ENCODE data around the gene PRKAG2.
A peak's percentile ranks its signal among the peaks of the same experiment; 100 is the strongest.

Gene PRKAG2

DNA sequence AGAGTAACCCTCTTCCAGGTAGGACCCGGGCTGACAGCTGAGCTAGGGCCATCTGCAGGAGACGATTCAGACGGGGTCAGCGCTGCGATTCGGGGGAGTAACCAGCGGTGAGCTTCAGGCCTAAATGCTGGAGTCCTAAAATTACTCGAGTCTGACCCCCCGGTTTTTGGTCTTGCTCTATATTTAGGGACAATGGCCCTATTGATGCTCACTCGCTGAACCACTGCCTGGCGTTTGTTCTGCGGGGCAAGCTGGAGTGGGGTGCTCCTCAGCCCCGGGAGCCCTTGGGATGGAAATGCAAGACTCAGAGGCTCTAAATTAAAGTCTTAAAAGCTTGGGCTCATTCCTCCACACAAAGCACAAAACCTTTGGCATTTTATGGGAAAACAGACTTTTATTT is 120.0 kb downstream of the PRKAG2 start:
- no peak overlapping the region for H3K4me3 ChIP-seq (replicated peaks; ENCODE audit: low read depth, low read length)
- H3K27me3 ChIP-seq (replicated peaks; ENCODE audit: control insufficient read depth, insufficient read depth, low read length) = no peaks in the 10 kb centered on the region; the same call in 1 of the 2 replicates
- TF ChIP-seq, protein P1, sequence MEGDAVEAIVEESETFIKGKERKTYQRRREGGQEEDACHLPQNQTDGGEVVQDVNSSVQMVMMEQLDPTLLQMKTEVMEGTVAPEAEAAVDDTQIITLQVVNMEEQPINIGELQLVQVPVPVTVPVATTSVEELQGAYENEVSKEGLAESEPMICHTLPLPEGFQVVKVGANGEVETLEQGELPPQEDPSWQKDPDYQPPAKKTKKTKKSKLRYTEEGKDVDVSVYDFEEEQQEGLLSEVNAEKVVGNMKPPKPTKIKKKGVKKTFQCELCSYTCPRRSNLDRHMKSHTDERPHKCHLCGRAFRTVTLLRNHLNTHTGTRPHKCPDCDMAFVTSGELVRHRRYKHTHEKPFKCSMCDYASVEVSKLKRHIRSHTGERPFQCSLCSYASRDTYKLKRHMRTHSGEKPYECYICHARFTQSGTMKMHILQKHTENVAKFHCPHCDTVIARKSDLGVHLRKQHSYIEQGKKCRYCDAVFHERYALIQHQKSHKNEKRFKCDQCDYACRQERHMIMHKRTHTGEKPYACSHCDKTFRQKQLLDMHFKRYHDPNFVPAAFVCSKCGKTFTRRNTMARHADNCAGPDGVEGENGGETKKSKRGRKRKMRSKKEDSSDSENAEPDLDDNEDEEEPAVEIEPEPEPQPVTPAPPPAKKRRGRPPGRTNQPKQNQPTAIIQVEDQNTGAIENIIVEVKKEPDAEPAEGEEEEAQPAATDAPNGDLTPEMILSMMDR (IDR thresholded peaks at IDR 0.05; ENCODE audit: insufficient read depth, low read length, poor library complexity, severe bottlenecking) = no peak
- no peaks in the 10 kb centered on the region for H3K36me3 ChIP-seq (ENCODE audit: control insufficient read depth, insufficient read depth, low read length)
- no peak for DNase-seq (ENCODE audit: extremely low read depth, insufficient read length)

DNA sequence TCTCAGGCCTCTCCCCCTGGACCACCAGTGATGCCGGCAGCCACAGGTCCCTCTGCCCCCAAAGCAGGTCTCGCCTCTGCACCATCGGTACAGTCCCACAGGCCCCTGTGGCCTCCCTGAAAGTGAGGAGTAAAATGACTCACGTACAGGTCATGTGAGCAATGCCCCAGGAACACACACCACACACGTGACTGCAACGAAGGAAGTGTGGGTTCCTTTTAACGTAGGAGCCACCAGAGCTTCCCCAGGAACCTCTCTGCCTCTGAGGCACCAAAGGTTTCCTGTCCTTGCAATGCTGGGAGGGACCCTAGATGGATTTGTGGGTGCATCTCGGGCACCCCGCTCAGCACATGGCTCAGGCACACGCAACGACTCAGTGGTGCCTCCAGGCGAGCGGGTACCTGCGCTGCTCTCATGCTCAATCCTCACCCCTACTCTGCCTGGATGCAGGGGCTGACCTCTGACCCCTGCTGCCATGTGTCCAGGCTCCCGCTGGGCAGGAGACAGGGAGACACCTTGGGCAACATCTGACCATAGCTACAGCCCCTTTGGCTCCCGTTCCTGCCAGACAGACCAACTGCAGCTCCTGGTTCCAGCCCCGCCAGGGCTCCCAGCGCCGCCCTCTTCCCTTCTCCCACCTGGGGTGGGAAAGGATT is 120.7 kb downstream of the PRKAG2 start:
- no peaks in the 10 kb centered on the region; the same call in 1 of the 2 replicates for H3K27me3 ChIP-seq (replicated peaks; ENCODE audit: control insufficient read depth, insufficient read depth, low read length)
- no peak for DNase-seq (ENCODE audit: extremely low read depth, insufficient read length)
- H3K36me3 ChIP-seq (ENCODE audit: control insufficient read depth, insufficient read depth, low read length) = no peaks in the 10 kb centered on the region
- H3K4me3 ChIP-seq (replicated peaks; ENCODE audit: low read depth, low read length) = no peak overlapping the region
- TF ChIP-seq, protein P1 (IDR thresholded peaks at IDR 0.05; ENCODE audit: insufficient read depth, low read length, poor library complexity, severe bottlenecking) = no peak

DNA sequence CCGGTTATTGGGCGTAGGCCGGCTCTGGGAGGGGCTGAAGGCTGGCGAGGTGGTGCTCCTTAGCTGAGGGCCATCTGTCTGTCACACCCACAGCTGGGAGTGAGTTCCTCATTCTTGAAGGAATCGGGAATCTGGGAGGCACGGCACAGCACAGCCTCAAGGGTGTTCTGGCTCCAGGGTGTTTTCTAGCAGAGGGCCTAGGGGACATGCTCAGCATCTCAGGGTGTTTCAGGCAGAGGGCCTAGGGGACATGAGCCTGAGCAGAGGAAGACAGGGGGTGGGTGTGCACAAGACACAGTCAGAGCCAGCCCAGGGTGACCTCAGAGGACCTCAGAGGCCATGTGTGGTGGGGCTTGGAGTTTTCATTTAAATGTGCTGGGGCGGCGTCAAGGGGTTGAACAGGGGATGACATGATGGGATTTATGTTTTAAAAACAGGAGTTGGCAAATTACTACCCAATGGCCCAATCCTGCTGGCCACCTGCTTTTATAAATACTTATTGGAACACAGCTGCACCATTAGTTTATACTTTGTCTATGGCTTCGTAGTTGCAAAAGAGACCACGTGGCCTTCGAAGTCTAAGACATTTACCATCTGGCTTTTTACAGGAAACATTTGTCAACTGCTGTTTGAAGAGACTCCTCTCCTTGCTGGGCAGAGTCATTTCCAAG is 121.6 kb downstream of the PRKAG2 start:
- H3K4me3 ChIP-seq (replicated peaks; ENCODE audit: low read depth, low read length) = no peak overlapping the region
- no peaks in the 10 kb centered on the region; the same call in 1 of the 2 replicates for H3K27me3 ChIP-seq (replicated peaks; ENCODE audit: control insufficient read depth, insufficient read depth, low read length)
- no peak for DNase-seq (ENCODE audit: extremely low read depth, insufficient read length)
- TF ChIP-seq, protein P1 (IDR thresholded peaks at IDR 0.05; ENCODE audit: insufficient read depth, low read length, poor library complexity, severe bottlenecking) = no peak
- no peaks in the 10 kb centered on the region for H3K36me3 ChIP-seq (ENCODE audit: control insufficient read depth, insufficient read depth, low read length)

DNA sequence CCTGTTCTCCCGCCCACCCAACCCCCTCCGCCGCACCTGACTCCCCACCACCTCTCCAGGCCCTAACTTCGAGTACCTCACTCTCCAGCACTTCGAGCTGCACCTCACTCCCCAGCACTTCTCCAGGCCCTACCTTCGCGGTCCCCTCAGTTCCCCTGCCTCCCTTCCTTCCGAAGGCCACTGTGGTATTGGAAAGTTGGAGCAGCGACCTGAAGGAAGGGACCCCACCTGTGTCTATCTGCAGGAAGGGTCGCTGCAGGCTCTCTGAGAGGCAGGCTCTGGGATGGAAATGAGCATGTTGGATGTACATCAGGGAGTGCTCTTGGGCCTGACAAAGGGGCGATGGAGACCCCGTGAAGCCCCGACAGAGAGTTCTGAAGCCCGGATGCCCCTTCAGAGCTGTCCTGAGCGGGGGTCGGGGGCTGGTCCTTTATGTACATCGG is 122.2 kb downstream of the PRKAG2 start:
- H3K27me3 ChIP-seq (replicated peaks; ENCODE audit: control insufficient read depth, insufficient read depth, low read length) = no peaks in the 10 kb centered on the region; the same call in 1 of the 2 replicates
- no peak overlapping the region for H3K4me3 ChIP-seq (replicated peaks; ENCODE audit: low read depth, low read length)
- H3K36me3 ChIP-seq (ENCODE audit: control insufficient read depth, insufficient read depth, low read length) = no peaks in the 10 kb centered on the region
- no peak for DNase-seq (ENCODE audit: extremely low read depth, insufficient read length)
- TF ChIP-seq, protein P1 (IDR thresholded peaks at IDR 0.05; ENCODE audit: insufficient read depth, low read length, poor library complexity, severe bottlenecking) = no peak

DNA sequence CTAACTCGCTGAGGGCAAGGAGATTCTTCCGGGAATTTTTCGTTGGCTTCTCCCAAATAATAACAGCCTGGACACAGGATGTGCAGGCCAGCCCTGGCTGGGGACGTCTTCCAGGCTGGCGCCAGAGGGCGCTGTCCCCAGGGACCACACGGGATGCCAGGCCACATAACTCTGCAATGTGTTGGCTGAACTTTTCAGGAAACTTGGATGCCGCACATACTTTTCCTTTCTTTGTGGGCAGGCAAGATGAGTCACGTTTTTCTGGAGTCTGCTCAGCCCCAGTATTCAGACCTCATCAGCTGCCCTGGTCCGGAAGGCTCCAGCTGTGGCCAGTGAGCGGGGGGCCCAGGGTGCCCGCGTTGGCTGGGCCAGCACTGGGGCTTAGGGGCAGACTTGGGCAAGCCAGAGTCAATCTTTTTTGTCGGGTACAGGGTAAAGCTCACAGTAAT is 122.7 kb downstream of the PRKAG2 start:
- DNase-seq (ENCODE audit: extremely low read depth, insufficient read length) = peak; percentile 31
- no peaks in the 10 kb centered on the region for H3K36me3 ChIP-seq (ENCODE audit: control insufficient read depth, insufficient read depth, low read length)
- H3K4me3 ChIP-seq (replicated peaks; ENCODE audit: low read depth, low read length) = no peak overlapping the region
- no peaks in the 10 kb centered on the region; the same call in none of the 2 replicates for H3K27me3 ChIP-seq (replicated peaks; ENCODE audit: control insufficient read depth, insufficient read depth, low read length)
- TF ChIP-seq, protein P1 (IDR thresholded peaks at IDR 0.05; ENCODE audit: insufficient read depth, low read length, poor library complexity, severe bottlenecking) = peak; percentile 92
